UCSD-AML1 (cell line): ENCODE data around the gene RASL11B.

Experiments used
- DNase-seq: peaks from one replicate; lab custom pipeline; 2025; ENCODE audit not compliant: unreplicated experiment; lab: John Stamatoyannopoulos, UW

Gene RASL11B

DNA sequence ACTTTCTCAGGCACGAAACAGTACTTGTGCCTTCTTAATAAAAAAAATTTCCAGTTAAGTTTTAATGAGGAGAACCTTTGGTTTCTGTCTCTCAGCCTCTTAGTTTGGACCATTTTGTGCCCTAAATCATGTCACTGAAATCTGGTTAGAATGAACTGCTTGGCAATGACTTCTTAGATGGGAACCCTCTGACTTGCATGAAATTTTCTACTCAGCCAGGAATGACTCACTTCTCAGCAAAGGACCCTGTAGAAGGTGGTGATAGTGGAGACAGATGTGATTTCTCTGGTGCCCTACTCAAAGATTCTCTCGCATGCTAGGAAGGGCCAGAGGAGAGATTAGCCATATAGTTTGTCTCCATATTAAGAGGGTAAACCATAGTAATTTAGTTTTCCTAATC lies 50.5 kb downstream of the RASL11B start:
- DNase-seq, result no peak

DNA sequence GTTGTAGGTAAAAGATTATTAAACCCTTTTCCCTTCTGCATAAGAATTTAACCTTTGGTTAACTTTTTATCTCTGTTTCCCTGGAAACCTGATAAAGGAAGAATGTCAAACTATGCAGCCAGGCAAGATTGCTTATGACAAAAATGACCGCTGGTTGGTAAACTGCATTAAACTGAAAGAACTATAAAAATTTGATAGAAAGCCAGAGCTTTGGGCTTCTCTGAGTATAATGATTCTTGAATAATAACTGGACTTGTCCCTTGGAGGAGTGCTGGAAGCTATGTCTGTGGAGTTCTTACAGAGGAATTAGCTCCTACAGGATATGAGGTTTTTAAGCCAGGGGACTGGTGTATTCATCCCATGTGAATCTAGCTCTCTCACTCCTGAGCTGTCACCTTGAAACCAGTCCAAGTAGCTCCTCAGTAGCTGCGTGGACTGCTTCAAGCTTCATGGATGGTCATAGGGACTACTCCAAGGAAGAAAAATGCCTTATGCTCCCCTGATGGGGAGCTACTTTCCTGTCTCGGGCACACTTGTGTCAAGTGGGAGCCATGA lies 52.0 kb downstream of the RASL11B start:
- no peak for DNase-seq

- DNase-seq, result no peak
These were observed 53.1 kb downstream of the RASL11B start for GRCh38 chr4:52915191-52915590.

GRCh38 chr4:52915730-52916300 lies 53.7 kb downstream of the RASL11B start:
- DNase-seq, result no peak
